IMR-90 (cell line): ENCODE measurements around the gene PIGH.

Experiments
- BHLHE40 ChIP-seq: fragments of 150-350 bp; IDR thresholded peaks from 2 replicates; pipeline ENCODE4 v1.6.1; 2016; ENCODE audit warnings: mild to moderate bottlenecking, low read depth, low read length
- CHD1 ChIP-seq: IDR thresholded peaks from 2 replicates; pipeline ENCODE4 v1.6.1; 2012; ENCODE audit warnings: low read depth, low read length, improper control_type of control experiment
- FOS ChIP-seq: fragments of 150-350 bp; IDR thresholded peaks from 2 replicates; pipeline ENCODE4 v1.6.1; 2016; ENCODE audit warnings: low read depth, low read length
- MAFK ChIP-seq: IDR thresholded peaks from 2 replicates; pipeline ENCODE4 v1.6.1; 2012; ENCODE audit warnings: low read depth, low read length, improper control_type of control experiment
- MXI1 ChIP-seq: IDR thresholded peaks from 2 replicates; pipeline ENCODE4 v1.6.1; 2012; ENCODE audit warnings: low read depth, mild to moderate bottlenecking, low read length, moderate library complexity, borderline replicate concordance
- NFE2L2 ChIP-seq: fragments of 150-350 bp; IDR thresholded peaks from 2 replicates; pipeline ENCODE4 v1.6.1; 2016; ENCODE audit warnings: low read depth, mild to moderate bottlenecking, low read length
- POLR2A ChIP-seq: IDR thresholded peaks from 2 replicates; pipeline ENCODE4 v1.6.1; 2012; ENCODE audit warnings: mild to moderate bottlenecking, low read depth, low read length
- RAD21 ChIP-seq: IDR thresholded peaks from 2 replicates; pipeline ENCODE4 v1.6.1; 2012; ENCODE audit warnings: low read length, improper control_type of control experiment
- RCOR1 ChIP-seq: IDR thresholded peaks from 2 replicates; pipeline ENCODE4 v1.6.1; 2012; ENCODE audit warnings: mild to moderate bottlenecking, low read length, improper control_type of control experiment; ENCODE audit not compliant: insufficient replicate concordance
- RFX5 ChIP-seq: IDR thresholded peaks from 2 replicates; pipeline ENCODE4 v1.8.0; 2012; ENCODE audit warnings: low read depth, mild to moderate bottlenecking, low read length, moderate library complexity
- SMC3 ChIP-seq: fragments of 150-350 bp; IDR thresholded peaks from 2 replicates; pipeline ENCODE4 v1.6.1; 2016; ENCODE audit warnings: low read depth, mild to moderate bottlenecking, antibody characterized with exemption, low read length, moderate library complexity
- TF ChIP-seq, protein P1 (sequence below): conservative IDR thresholded peaks from 2 replicates; pipeline ENCODE4 v1.5.1; 2012; ENCODE audit warnings: mild to moderate bottlenecking, low read depth, low read length, improper control_type of control experiment
- TF ChIP-seq, protein P2 (sequence below): fragments of 150-350 bp; IDR thresholded peaks from 2 replicates; pipeline ENCODE4 v1.6.1; 2017; ENCODE audit warnings: mild to moderate bottlenecking, antibody characterized with exemption, low read length, low read depth

DNA sequence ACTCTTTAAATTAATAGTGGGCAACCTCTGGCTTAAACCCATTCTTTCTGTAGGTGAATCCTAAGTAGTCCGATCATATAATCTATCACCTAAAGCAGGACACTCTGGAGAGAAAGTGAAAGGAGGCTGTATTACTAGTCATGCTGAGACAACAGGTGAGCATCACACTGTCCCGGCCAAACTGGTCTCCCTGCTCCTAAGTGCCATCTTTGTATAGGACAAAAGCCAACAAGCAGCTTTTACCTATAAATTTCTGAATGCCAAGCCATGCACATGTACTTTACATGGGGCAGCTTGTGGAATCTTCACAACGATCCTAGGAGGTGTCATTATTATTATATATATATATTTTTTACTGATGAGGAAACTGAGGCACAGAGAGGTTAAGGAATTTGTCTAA lies 48.9 kb downstream of the PIGH start:
- TF ChIP-seq, protein P1, sequence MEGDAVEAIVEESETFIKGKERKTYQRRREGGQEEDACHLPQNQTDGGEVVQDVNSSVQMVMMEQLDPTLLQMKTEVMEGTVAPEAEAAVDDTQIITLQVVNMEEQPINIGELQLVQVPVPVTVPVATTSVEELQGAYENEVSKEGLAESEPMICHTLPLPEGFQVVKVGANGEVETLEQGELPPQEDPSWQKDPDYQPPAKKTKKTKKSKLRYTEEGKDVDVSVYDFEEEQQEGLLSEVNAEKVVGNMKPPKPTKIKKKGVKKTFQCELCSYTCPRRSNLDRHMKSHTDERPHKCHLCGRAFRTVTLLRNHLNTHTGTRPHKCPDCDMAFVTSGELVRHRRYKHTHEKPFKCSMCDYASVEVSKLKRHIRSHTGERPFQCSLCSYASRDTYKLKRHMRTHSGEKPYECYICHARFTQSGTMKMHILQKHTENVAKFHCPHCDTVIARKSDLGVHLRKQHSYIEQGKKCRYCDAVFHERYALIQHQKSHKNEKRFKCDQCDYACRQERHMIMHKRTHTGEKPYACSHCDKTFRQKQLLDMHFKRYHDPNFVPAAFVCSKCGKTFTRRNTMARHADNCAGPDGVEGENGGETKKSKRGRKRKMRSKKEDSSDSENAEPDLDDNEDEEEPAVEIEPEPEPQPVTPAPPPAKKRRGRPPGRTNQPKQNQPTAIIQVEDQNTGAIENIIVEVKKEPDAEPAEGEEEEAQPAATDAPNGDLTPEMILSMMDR = no peak
- TF ChIP-seq FOS (no peak), POLR2A (no peak), RFX5 (no peak), MXI1 (no peak), SMC3 (no peak), RAD21 (no peak), CHD1 (no peak), BHLHE40 (no peak), MAFK (no peak), NFE2L2 (no peak), RCOR1 (no peak)
- TF ChIP-seq, protein P2, sequence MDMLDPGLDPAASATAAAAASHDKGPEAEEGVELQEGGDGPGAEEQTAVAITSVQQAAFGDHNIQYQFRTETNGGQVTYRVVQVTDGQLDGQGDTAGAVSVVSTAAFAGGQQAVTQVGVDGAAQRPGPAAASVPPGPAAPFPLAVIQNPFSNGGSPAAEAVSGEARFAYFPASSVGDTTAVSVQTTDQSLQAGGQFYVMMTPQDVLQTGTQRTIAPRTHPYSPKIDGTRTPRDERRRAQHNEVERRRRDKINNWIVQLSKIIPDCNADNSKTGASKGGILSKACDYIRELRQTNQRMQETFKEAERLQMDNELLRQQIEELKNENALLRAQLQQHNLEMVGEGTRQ = no peak
